ENCODE results near the gene LRP1-AS. TPM values are rescaled to one million over a fixed set of nuclear protein-coding genes. Genes with fewer than 3 reads are reported as not detected.

LRP1-AS gene
- total and polyA plus RNA-seq, 2 experiments from 2014 or later = 0.59 TPM; not detected in 1

GRCh38 chr12:57158665-57159064 lies 11.2 kb upstream of the LRP1-AS start:
- no peak for TF ChIP-seq CTCF (IDR thresholded peaks at IDR 0.05; ENCODE audit: poor library complexity)
- no peak for TF ChIP-seq EZH2phosphoT487 (IDR thresholded peaks at IDR 0.05; ENCODE audit: low read depth, severe bottlenecking, unreplicated experiment)
- TF ChIP-seq EZH2 (IDR thresholded peaks at IDR 0.05; ENCODE audit: borderline replicate concordance) = no peak
- H3K4me1 ChIP-seq (ENCODE audit: insufficient read depth) = no peaks in the 10 kb centered on the region
- no peak for DNase-seq (ENCODE audit: low spot score)
- H2AFZ ChIP-seq = no peak overlapping the region
- no peaks in the 10 kb centered on the region for H3K9me3 ChIP-seq (ENCODE audit: low read depth)
- no peaks in the 10 kb centered on the region for H4K20me1 ChIP-seq (ENCODE audit: insufficient read depth, poor library complexity, severe bottlenecking)
- WGBS (ENCODE audit: low lambda C conversion rate, missing lambda C conversion rate) = 92% methylated on average over 4 of the region's 4 CpGs
- no peaks in the 10 kb centered on the region for H3K36me3 ChIP-seq (replicated peaks; ENCODE audit: insufficient read depth, low read depth)
- no peaks in the 10 kb centered on the region for H3K9me2 ChIP-seq (replicated peaks; ENCODE audit: insufficient read depth)
- no peaks in the 10 kb centered on the region for H3K79me2 ChIP-seq
- H3K27ac ChIP-seq = no peak overlapping the region
- no peak overlapping the region for H3K4me2 ChIP-seq
- no peak overlapping the region for H3K4me3 ChIP-seq
- no peaks in the 10 kb centered on the region for H3K27me3 ChIP-seq

- Histone ChIP-seq H3K79me2 (peaks cover 3% of the 10 kb centered on the region), H4K20me1 (ENCODE audit: insufficient read depth, poor library complexity, severe bottlenecking) (no peaks in the 10 kb centered on the region)
Measured at GRCh38 chr12:57158186-57158585, 10.8 kb upstream of the LRP1-AS start.

GRCh38 chr12:57157588-57158173 lies 10.3 kb upstream of the LRP1-AS start:
- TF ChIP-seq CTCF (IDR thresholded peaks at IDR 0.05; ENCODE audit: poor library complexity) (no peak), EZH2phosphoT487 (IDR thresholded peaks at IDR 0.05; ENCODE audit: low read depth, severe bottlenecking, unreplicated experiment) (no peak), EZH2 (IDR thresholded peaks at IDR 0.05; ENCODE audit: borderline replicate concordance) (no peak)
- H2AFZ ChIP-seq = no peak overlapping the region
- H3K36me3 ChIP-seq (replicated peaks; ENCODE audit: insufficient read depth, low read depth) = no peaks in the 10 kb centered on the region
- no peak overlapping the region for H3K27ac ChIP-seq
- H3K27me3 ChIP-seq = no peaks in the 10 kb centered on the region
- DNase-seq (ENCODE audit: low spot score) = no peak
- H4K20me1 ChIP-seq (ENCODE audit: insufficient read depth, poor library complexity, severe bottlenecking) = no peaks in the 10 kb centered on the region
- no peaks in the 10 kb centered on the region for H3K9me3 ChIP-seq (ENCODE audit: low read depth)
- H3K4me3 ChIP-seq = no peak overlapping the region
- H3K4me1 ChIP-seq (ENCODE audit: insufficient read depth) = peaks cover 4% of the 10 kb centered on the region
- 96% methylated on average over 5 of the region's 5 CpGs for WGBS (ENCODE audit: low lambda C conversion rate, missing lambda C conversion rate)
- no peak overlapping the region for H3K4me2 ChIP-seq
- H3K79me2 ChIP-seq = peaks cover 8% of the 10 kb centered on the region
- no peaks in the 10 kb centered on the region for H3K9me2 ChIP-seq (replicated peaks; ENCODE audit: insufficient read depth)

More at GRCh38 chr12:57158186-57158585, 10.8 kb upstream of the LRP1-AS start:
- TF ChIP-seq CTCF (IDR thresholded peaks at IDR 0.05; ENCODE audit: poor library complexity) = no peak
- TF ChIP-seq EZH2 (IDR thresholded peaks at IDR 0.05; ENCODE audit: borderline replicate concordance) = no peak
- no peak for TF ChIP-seq EZH2phosphoT487 (IDR thresholded peaks at IDR 0.05; ENCODE audit: low read depth, severe bottlenecking, unreplicated experiment)
- Histone ChIP-seq H3K9me2 (replicated peaks; ENCODE audit: insufficient read depth) (no peaks in the 10 kb centered on the region), H3K27me3 (no peaks in the 10 kb centered on the region), H3K4me3 (no peak overlapping the region), H3K4me1 (ENCODE audit: insufficient read depth) (no peaks in the 10 kb centered on the region), H2AFZ (no peak overlapping the region), H3K4me2 (no peak overlapping the region), H3K9me3 (ENCODE audit: low read depth) (no peaks in the 10 kb centered on the region), H3K36me3 (replicated peaks; ENCODE audit: insufficient read depth, low read depth) (no peaks in the 10 kb centered on the region), H3K27ac (no peak overlapping the region)
- DNase-seq (ENCODE audit: low spot score) = no peak
- WGBS (ENCODE audit: low lambda C conversion rate, missing lambda C conversion rate) = 97% methylated on average over 16 of the region's 16 CpGs

Data from hepatocyte (in vitro differentiated cells).